Colonic mucosa (tissue), 4 donors: Measurements from ENCODE around the gene PEX11G. TPM values are rescaled to one million over a fixed set of nuclear protein-coding genes. Genes with fewer than 3 reads are reported as not detected.

ENCODE experiments used
- DNase-seq: peaks from one replicate; pipeline ENCODE4 v3.0.0-alpha.2; 2020
- H3K27ac ChIP-seq: fragments of 200-600 bp; one replicate; pipeline ENCODE4 v1.8.0; 2021
- H3K27me3 ChIP-seq: fragments of 200-600 bp; one replicate; pipeline ENCODE4 v1.8.0; 2021
- H3K36me3 ChIP-seq: fragments of 200-600 bp; one replicate; pipeline ENCODE4 v1.8.0; 2021
- H3K4me1 ChIP-seq: fragments of 200-600 bp; one replicate; pipeline ENCODE4 v1.8.0; 2021; ENCODE audit warnings: mild to moderate bottlenecking
- H3K4me3 ChIP-seq: fragments of 200-600 bp; one replicate; pipeline ENCODE4 v1.8.0; 2021
- H3K9ac ChIP-seq, 2 donors: one replicate each; pipeline ENCODE4 v1.7.0; 2013; ENCODE audit warnings: control low read depth in 2 of 2, low read depth in 2 of 2, low read length in 2 of 2
- H3K9me3 ChIP-seq: fragments of 200-600 bp; one replicate; pipeline ENCODE4 v1.8.0; 2021
- CTCF ChIP-seq: fragments of 200-600 bp; IDR thresholded peaks from one replicate; pipeline ENCODE4 v1.8.0; 2022; ENCODE audit warnings: antibody characterized with exemption, mild to moderate bottlenecking
- intact Hi-C: fragments of 100-400 bp; cut with DNase I; formaldehyde crosslinking; loops from one replicate; pipeline ENCODE4 v1.14.1; 2022
- total RNA-seq, 2 donors: library from RNA; stranded (reverse); fragmentation: NEBNext Ultra II Directional in 1 of 2; extraction: Animal tissue kit (Norgen Biotek cat#: 25700) in 1 of 2; gene quantifications; one replicate each; pipeline ENCODE4 v1.2.1, GENCODE V29; 2021
- donor health status: healthy.
- donor health status: DM: no; HTN: no; CAD: no.
- donor health status: DM: no; HTN: no; CAD: no.

The PEX11G gene
- total RNA-seq, 2 donors from 2014 or later = 5.7 to 6.6 TPM

GRCh38 chr19:7513809-7514642 lies 25.2 kb upstream of the PEX11G start:
- no peak for DNase-seq
- no peaks in the 10 kb centered on the region for H3K36me3 ChIP-seq
- TF ChIP-seq CTCF = no peak
- H3K27ac ChIP-seq = no peak overlapping the region
- no peaks in the 10 kb centered on the region for H3K27me3 ChIP-seq
- H3K4me3 ChIP-seq = no peak overlapping the region
- no peaks in the 10 kb centered on the region for H3K9me3 ChIP-seq
- intact Hi-C loops = no loop called here
- no peaks in the 10 kb centered on the region for H3K4me1 ChIP-seq
- H3K9ac ChIP-seq = no peak overlapping the region

- DNase-seq = no peak
- Histone ChIP-seq H3K27me3 (no peaks in the 10 kb centered on the region), H3K27ac (no peak overlapping the region), H3K36me3 (no peaks in the 10 kb centered on the region), H3K4me1 (no peaks in the 10 kb centered on the region), H3K4me3 (no peak overlapping the region), H3K9me3 (no peaks in the 10 kb centered on the region), H3K9ac (no peak overlapping the region)
- TF ChIP-seq CTCF = no peak
- intact Hi-C loops = no loop called here
These were observed 23.6 kb upstream of the PEX11G start for GRCh38 chr19:7512400-7512851.

- no peak overlapping the region for H3K9ac ChIP-seq
These were observed 20.8 kb upstream of the PEX11G start for GRCh38 chr19:7509625-7510024.

GRCh38 chr19:7507884-7508283 lies 19.0 kb upstream of the PEX11G start:
- intact Hi-C loops = no loop called here
- Histone ChIP-seq H3K27ac (no peak overlapping the region), H3K4me3 (no peak overlapping the region), H3K4me1 (peaks cover 6% of the 10 kb centered on the region), H3K9me3 (no peaks in the 10 kb centered on the region), H3K27me3 (no peaks in the 10 kb centered on the region), H3K9ac (no peak overlapping the region), H3K36me3 (no peaks in the 10 kb centered on the region)
- DNase-seq = peak; percentile 87
- no peak for TF ChIP-seq CTCF

More at GRCh38 chr19:7509625-7510024, 20.8 kb upstream of the PEX11G start:
- no peak for DNase-seq
- H3K9me3 ChIP-seq = no peaks in the 10 kb centered on the region
- H3K36me3 ChIP-seq = no peaks in the 10 kb centered on the region
- no peak for TF ChIP-seq CTCF
- no peaks in the 10 kb centered on the region for H3K27me3 ChIP-seq
- H3K27ac ChIP-seq = no peak overlapping the region
- H3K4me1 ChIP-seq = peaks cover 6% of the 10 kb centered on the region
- no peak overlapping the region for H3K4me3 ChIP-seq
- intact Hi-C loops = no loop called here

- H3K27ac ChIP-seq = no peak overlapping the region
- H3K27me3 ChIP-seq = peaks cover 5% of the 10 kb centered on the region
- H3K4me3 ChIP-seq = no peak overlapping the region
- peak; percentile 96 for DNase-seq
- peaks cover 6% of the 10 kb centered on the region for H3K4me1 ChIP-seq
- no peak for TF ChIP-seq CTCF
- intact Hi-C loops = no loop called here
- no peaks in the 10 kb centered on the region for H3K36me3 ChIP-seq
- no peak overlapping the region for H3K9ac ChIP-seq
- H3K9me3 ChIP-seq = no peaks in the 10 kb centered on the region
These were observed 17.8 kb upstream of the PEX11G start for GRCh38 chr19:7506385-7507328.
